ENCODE data around the gene PPP6R1. TPM values are rescaled to one million over a fixed set of nuclear protein-coding genes. Genes with fewer than 3 reads are reported as not detected.

The PPP6R1 gene
- total and polyA plus RNA-seq, 8 donors, result 15.3 to 33.1 (median 21.5) TPM

DNA sequence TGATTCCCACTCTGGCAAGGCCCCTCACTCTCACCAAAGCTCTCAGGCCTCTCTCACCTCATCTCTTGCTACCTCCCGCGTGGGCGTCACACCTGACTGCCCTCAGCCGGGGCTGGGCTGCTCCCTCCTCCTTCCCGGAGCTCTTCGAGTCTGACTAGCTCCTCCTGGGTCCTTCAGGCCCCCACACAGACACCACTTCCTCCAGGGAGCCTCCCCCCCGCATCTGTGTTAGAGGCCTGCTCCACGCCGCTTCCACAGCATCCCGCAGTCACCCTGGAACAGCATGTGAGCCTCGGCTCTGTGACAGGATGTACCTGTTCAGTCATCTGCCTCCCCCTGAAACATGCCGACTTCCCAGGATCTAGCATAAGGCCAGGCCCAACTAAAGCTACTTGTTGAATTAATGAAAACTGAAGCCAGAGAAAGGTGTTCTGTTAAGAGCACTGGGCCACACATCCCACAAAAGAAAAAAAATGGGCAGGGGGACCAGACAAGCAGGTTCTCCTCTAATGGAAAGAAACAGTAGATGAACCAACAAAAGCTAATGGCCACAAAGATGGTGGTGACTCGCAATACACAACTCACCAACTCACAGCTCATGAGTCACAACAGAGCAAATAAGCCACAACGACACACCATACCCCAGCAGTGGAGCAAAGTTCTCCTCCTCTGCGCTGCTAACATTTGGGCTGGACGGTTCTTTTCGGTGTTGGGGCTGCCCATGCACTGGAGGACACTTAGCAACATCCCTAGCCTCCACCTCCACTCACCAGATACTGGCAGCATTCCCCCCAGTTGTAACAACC lies 3.0 kb downstream of the PPP6R1 start:
- no peaks in the 10 kb centered on the region for H3K36me3 ChIP-seq
- H3K4me3 ChIP-seq, result peak overlapping the region in 1 of 4 donors; percentile 99
- intact Hi-C loops (cut with DNase I), result no loop called here
- WGBS, 2 donors, result 56 to 59% methylated on average over 17 of the region's 17 CpGs
- DNase-seq (no peak), FAIRE-seq (no peak), ATAC-seq (no peak)
- H3K27me3 ChIP-seq, result no peaks in the 10 kb centered on the region
- no peaks in the 10 kb centered on the region for H3K9me3 ChIP-seq
- peak overlapping the region in 1 of 4 donors; percentile 22 for H3K27ac ChIP-seq
- TF ChIP-seq, protein P1, sequence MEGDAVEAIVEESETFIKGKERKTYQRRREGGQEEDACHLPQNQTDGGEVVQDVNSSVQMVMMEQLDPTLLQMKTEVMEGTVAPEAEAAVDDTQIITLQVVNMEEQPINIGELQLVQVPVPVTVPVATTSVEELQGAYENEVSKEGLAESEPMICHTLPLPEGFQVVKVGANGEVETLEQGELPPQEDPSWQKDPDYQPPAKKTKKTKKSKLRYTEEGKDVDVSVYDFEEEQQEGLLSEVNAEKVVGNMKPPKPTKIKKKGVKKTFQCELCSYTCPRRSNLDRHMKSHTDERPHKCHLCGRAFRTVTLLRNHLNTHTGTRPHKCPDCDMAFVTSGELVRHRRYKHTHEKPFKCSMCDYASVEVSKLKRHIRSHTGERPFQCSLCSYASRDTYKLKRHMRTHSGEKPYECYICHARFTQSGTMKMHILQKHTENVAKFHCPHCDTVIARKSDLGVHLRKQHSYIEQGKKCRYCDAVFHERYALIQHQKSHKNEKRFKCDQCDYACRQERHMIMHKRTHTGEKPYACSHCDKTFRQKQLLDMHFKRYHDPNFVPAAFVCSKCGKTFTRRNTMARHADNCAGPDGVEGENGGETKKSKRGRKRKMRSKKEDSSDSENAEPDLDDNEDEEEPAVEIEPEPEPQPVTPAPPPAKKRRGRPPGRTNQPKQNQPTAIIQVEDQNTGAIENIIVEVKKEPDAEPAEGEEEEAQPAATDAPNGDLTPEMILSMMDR (IDR thresholded peaks at IDR 0.05), result no peak
- H3K4me1 ChIP-seq, result peaks cover 7 to 28% (median 8%) of the 10 kb centered on the region in 3 donors

DNA sequence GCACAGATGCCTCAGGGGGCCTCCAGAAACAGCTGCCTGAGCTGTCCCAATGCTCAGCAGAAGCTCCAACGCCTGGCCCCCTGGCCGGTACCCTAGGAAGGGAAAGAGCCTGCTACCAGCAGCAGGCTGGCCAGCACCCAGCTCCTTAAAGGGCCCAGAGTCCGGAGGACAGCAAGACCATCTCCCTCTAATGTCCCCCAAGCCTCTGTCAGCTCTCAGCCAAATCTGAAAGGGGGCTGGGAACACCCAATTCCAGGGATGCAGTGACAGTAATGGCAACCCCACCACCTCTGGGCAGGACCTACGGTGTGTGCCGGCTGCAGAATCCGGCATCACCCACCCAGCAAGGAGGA lies 4.2 kb downstream of the PPP6R1 start:
- DNase-seq (no peak), ATAC-seq (no peak), FAIRE-seq (no peak)
- intact Hi-C loops (cut with DNase I), result no loop called here
- no peaks in the 10 kb centered on the region for H3K9me3 ChIP-seq
- peaks cover under 1 to 24% (median 8%) of the 10 kb centered on the region in 3 donors for H3K4me1 ChIP-seq
- peak overlapping the region in 2 of 4 donors; percentile 22 to 27 for H3K27ac ChIP-seq
- no peaks in the 10 kb centered on the region for H3K27me3 ChIP-seq
- H3K4me3 ChIP-seq, result peak overlapping the region in 1 of 4 donors; percentile 28
- TF ChIP-seq, protein P1 (IDR thresholded peaks at IDR 0.05), result no peak
- WGBS, 2 donors, result 73 to 79% methylated on average over 6 of the region's 6 CpGs
- no peaks in the 10 kb centered on the region for H3K36me3 ChIP-seq

DNA sequence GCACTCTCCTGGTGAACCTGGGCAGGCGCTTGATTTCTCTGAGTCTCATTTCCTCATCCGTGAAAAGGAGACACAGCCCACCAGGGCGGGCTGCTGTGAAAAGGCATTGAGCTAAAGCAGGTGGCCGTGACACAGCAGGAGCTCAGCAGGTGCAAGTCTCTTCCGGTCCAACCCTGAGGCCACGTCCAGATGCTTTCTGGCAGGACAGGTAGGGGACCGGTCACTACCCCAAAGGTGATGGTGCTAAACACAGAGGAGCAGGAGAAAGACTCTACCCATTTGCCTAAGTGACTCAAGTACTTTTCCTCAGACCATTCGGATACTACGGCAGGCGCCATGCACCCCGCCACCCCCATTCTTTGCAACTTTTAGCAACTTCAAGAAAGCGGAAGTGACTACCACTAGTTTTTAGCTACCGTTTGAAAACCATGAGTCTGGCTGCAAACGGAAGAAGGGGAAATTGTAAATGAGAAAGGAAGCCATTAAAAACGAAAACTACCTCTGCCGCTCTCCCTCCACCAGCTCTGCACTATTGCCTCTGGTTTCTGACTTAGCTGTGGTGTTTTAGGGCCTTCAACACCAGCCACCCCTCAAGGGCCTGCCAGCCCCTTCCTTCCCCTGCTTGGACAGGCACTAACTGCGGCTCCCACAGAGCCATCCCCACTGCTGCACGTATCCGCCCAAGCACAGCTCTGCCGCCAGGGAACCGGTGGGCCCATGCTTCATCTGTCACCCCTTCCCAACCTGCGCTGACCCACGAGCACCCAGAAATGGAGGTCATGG lies 4.8 kb downstream of the PPP6R1 start:
- ATAC-seq, result no peak
- no peak for FAIRE-seq
- no peaks in the 10 kb centered on the region for H3K9me3 ChIP-seq
- intact Hi-C loops (cut with DNase I), result no loop called here
- no peak for DNase-seq
- TF ChIP-seq, protein P1 (IDR thresholded peaks at IDR 0.05), result no peak
- peak overlapping the region in 2 of 4 donors; percentile 22 to 27 for H3K27ac ChIP-seq
- 70% methylated on average over 23 of the region's 23 CpGs for WGBS, 2 donors
- peak overlapping the region in 1 of 4 donors; percentile 28 for H3K4me3 ChIP-seq
- peaks cover 0 to 23% (median 8%) of the 10 kb centered on the region in 3 donors for H3K4me1 ChIP-seq
- H3K27me3 ChIP-seq, result no peaks in the 10 kb centered on the region
- H3K36me3 ChIP-seq, result no peaks in the 10 kb centered on the region

DNA sequence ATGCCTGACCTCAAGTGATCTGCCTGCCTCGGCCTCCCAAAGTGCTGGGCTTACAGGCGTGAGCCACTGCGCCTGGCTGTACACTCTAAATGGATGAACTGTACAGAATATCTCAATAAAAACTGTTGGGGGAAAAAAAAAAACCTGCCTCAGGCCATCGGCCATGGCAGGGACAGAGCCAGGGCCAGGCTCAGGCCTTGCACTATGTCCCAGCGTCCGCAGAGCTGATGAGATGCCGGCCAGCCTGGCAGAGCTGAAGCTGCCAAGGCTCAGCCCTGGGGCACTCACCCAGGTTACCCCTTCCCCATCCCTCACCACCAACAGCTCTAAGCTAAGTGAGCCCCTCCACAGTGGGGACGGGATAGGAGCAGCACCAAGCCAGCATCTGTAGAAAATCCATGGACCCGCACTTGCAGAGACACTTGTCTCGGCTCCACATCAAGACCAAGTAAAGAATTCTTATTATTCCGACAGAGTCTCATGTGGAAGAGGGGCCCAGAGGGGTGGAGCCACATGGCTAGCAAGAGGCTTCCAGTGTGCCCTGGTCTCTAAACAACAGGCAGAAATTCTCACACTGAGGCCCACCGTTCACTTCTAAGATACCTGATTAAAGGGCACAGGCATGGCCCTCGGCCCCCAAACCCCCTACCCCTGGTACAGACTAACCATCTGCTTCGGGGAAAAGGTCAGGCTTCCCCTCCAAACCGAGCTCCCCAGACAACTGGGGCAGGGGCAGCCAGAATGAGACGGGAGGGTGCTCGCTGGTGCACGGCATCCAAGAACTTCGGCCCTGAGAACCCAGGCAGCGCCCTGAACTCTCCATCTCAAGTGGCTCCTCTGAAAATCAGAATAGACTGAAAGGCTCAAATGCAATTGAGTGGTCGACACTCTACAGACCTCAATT lies 5.8 kb downstream of the PPP6R1 start:
- Histone ChIP-seq H3K36me3 (no peaks in the 10 kb centered on the region), H3K27ac (no peak overlapping the region), H3K9me3 (no peaks in the 10 kb centered on the region), H3K27me3 (no peaks in the 10 kb centered on the region), H3K4me1 (peaks cover 0 to 23% (median 8%) of the 10 kb centered on the region in 3 donors), H3K4me3 (no peak overlapping the region)
- FAIRE-seq (no peak), ATAC-seq (no peak), DNase-seq (no peak)
- TF ChIP-seq, protein P1 (IDR thresholded peaks at IDR 0.05), result no peak
- 86 to 88% methylated on average over 21 of the region's 21 CpGs for WGBS, 2 donors
- intact Hi-C loops (cut with DNase I), result no loop called here

Measured in pancreas (tissue), 10 donors.